GM21367 (cell line): ENCODE data around the gene PRAMEF6.
"Not testable (repeated sequence)": the region's sequence is repeated elsewhere in the genome, so short reads cannot be mapped to it uniquely, and the experiment has no call there.

Source experiments
- ATAC-seq: cut with Tn5 transposase; IDR thresholded peaks from one replicate; pipeline ENCODE4 v1.9.1; 2021; ENCODE audit not compliant: unreplicated experiment

PRAMEF6 gene

GRCh38 chr1:12947480-12947879 lies at the start of gene PRAMEF6:
PRAMEF6 (minus strand) TSS chr1:12947580; CDS start chr1:12942518, 5,062 bp downstream.
- not testable (repeated sequence) for ATAC-seq

DNA sequence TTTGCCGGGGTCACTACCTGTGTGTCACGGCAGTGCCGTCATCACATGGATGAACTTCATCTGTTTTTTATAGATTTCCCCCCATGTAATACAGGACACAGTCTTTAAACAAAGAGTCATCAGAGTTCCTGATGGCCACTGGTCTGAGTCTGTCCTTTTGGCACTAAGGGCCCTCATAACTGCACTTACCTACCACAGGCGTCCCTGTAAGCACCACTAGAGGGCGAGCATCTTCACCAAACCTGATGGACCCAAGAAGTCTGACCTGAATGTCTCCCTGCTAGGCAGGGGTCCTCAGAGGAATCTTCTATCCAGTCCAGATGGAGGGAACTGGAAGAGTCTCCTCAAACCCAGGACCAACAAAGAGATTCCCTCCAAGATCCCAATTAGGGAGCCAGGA lies 23.0 kb downstream of the PRAMEF6 start:
- not testable (repeated sequence) for ATAC-seq

DNA sequence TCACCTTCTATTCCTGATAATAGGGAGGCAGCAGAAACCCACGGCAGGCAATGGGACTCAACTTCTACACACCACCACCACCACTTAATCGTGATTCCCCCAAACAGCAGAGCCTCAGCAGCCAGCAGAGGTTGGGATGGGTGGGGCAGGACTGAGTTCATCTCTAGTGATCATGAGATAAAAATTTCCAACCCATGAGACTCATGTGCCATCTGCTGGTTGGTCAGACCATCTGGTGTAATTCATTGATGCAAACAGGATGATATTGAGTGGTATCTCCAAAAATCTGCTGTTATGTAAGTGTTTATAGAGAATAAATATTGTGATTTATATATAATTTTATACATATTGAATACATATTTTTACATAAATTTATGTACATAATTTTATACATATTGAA lies 25.6 kb downstream of the PRAMEF6 start:
- ATAC-seq, result not testable (repeated sequence)

DNA sequence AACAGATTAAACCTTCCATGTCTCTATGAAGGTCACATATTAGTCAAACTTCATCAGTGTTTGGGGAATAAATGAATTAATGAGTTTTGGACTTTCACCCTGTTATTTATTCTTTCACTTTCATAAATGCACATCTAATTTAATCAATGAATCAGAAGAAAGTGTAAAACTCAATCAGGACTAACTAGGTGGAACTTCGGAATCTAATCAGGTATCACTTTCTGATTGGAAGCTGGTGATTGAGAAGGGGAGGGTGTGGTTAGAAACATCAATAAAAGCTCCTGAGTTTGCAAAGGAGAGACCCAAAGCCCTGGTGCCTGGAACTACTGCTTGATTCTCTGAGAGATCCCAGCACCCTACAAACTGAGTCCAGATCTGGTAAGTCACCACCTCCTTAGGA lies 31.1 kb downstream of the PRAMEF6 start, which contains the start of gene PRAMEF7:
PRAMEF7 (plus strand) TSS at position 301 of the 400 bp plus-strand sequence. CDS start 1,083 bp downstream, outside the sequence.
- ATAC-seq, result not testable (repeated sequence)

DNA sequence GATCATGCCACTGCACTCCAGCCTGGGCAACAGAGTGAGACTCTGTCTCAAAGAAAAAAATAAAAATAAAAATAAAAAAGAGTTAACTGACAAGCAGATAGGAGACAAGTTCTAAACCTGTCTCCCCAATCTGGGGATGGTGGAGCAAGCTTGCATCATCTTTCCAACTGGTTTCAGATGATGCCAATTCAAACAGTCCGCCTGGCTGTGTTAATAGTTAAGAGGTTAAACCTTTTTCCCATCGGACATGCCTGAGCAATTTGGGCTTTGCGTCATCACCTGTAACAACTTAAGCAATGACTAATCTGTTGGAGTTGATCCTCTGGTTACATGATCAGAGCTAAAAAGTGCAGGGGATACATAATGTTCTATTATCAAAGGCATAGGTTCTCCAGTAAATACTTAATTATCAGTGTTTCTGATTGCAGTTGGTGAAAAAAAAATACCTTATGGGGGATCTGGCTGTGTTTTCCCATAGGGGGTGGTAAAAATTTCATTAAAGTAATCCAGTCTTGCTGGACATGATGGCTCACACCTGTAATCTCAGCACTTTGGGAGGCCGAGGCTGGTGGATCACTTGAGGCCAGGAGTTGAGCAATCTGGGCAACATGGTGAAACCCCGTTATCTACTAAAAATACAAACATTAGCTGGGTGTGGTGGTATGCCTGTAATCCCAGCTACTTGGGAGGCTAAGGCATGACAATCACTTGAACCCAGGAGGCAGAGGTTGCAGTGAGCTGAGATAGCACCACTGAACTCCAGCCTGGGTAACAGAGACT lies 43.4 kb downstream of the PRAMEF6 start:
- ATAC-seq, result not testable (repeated sequence)

DNA sequence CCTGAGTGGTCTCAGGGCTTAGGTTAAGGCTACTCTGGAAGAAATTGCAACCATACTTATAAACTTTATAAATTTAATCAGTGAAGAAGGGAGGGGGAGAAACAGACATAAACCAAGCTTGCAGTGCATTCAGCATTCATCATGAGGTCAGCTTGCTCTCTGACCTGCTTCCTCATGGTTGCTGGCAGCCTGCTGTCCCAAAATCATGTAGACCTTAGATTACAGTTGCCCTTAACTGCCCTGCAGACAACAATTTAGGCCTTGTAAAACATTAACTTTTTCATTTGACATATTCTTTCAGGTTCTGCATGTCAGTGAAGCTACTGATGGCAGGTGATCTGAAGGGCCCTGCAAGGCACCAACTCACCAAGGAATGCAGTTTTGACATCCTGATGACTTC lies 48.2 kb downstream of the PRAMEF6 start:
- ATAC-seq, result not testable (repeated sequence)

GRCh38 chr1:12898170-12898569 lies 49.2 kb downstream of the PRAMEF6 start, which contains the start of gene PRAMEF10:
PRAMEF10 (minus strand) TSS chr1:12898270; CDS start chr1:12895847, 2,423 bp downstream.
- ATAC-seq, result not testable (repeated sequence)
